Measurements from ENCODE around the gene STON2.
"Not testable (repeated sequence)": the region's sequence is repeated elsewhere in the genome, so short reads cannot be mapped to it uniquely, and the experiment has no call there.

The STON2 gene

DNA sequence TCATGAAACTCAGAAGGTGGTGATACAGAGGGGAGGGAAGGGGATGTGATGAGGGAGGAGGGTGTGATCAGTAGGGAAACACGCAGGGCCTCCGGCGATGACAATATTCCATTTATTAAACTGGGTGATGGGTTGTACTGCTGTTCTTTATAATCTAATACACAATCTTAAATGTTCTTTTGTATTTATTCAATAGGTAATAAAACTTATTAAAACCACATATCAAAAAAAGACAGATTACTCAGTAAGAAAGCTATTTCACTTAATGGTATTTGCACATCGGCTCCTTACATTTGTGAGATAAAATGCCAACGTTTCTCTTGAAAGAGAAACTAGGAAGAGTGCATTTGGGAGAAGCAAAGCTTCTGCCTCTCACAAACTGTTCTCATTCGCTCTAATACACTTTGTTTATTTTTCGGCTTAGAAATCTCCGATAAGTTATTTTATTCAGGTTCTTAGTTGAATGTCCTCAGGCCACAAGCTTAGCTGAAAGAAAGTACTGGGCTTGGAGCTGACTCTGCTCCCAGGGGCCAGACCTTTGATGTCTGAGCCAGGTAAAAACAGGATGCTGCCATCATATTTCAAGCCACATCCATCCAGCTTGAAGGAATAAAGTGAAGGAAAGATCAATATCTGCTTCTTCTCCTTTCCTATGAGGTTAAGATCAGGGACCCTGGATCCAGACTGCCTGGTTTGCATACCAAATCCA lies 17.5 kb downstream of the STON2 start:
- no peak for DNase-seq

DNA sequence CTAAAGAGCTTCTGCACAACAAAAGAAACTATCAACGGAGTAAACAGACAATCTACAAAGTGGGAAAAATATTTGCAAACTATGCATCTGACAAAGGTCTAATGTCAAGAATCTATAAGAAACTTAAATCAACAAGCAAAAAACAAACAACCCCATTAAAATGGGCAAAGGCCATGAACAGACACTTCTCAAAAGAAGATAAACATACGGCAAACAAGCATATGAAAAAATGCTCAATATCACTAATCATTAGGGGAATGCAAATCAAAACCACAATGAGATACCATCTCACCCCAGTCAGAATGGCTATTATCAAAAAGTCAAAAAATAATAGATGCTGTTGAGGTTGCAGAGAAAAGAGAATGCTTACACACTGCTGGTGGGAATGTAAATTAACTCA lies 20.1 kb downstream of the STON2 start:
- DNase-seq: not testable (repeated sequence)

DNA sequence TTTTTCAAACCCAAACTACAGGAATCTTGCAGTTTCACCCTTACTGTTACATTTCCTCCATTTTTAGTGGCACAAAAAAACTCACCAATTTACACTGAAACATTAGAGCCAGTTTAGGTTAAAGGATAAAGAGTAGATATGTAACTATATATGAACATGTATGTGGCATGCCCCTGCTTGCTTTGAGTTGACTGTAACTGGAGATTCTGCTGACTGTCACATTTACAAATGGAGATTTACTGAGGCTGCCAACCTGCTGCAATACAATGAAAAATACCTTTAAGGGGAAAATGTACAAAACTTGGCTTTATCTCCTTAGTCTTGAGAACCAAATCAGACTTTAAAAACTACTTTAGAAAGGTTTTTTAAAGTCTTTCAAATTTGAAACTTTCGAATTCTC lies 28.3 kb downstream of the STON2 start:
- DNase-seq: no peak

- no peak for DNase-seq
These were observed 32.6 kb downstream of the STON2 start for GRCh38 chr14:81367563-81367962.

DNA sequence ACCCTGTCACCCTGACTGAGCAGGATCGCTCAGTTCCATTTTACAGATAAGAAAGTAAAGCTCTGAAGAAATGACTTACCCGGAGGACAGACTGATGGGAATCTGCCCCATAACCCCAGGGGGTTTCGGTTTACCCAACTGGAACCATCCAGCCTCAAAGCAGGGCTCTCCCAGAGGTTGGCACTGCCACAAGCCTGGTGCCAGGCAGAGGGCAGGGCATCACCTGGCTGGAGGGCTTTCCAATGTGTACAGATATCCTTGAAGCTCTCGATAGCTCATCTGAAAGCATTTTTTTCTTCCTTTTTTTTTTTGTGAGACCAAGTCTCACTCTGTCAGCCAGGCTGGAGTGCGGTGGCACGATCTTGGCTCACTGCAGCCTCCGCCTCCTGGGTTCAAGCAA lies 33.2 kb downstream of the STON2 start:
- DNase-seq: no peak

DNA sequence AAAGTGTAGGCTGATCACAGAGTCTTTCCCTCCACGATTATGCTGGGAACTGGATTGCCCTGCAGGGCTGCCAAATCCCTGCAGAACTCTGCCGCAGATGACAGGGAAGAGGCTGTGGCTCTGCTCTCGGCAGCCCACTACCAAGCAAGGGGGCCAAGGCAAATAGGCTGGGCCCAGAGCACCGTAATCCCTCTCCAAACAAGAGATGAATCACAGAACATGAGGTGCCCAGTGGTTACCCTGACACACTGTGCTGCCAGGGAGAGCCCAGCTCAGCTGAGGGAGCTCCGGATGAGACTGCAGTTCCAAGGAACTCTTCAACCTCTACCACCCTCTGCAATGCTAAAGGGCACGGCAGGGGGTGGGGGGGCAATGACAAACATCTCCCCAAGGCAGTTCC lies 33.9 kb downstream of the STON2 start:
- DNase-seq: peak; percentile 56

- DNase-seq: no peak
These were observed 36.3 kb downstream of the STON2 start for GRCh38 chr14:81363746-81364378.

GRCh38 chr14:81353691-81354323 lies 46.3 kb downstream of the STON2 start:
- DNase-seq: no peak

DNA sequence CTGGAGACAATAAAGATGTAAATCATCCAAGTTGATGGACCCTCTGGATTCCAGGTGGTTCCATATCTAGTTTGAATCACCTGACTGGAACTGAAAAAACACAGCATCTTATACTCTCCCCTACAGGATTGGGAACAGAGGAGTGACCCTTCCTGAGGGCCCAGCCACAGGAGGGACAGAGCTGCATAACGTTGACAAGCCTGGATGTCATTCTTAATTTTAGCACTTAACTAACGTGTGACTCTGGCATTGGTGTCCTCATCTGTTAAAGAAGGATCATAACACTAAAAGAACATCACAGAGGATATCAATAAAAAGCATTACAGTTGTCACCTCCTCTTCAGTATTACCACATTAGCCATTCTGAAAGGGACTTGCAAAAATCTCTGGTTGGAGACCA lies 47.7 kb downstream of the STON2 start:
- DNase-seq: no peak

GRCh38 chr14:81351205-81351604 lies 48.9 kb downstream of the STON2 start:
- DNase-seq: no peak

GRCh38 chr14:81350344-81351130 lies 49.6 kb downstream of the STON2 start:
- DNase-seq: no peak

- no peak for DNase-seq
These were observed 52.1 kb downstream of the STON2 start for GRCh38 chr14:81348061-81348460.

DNA sequence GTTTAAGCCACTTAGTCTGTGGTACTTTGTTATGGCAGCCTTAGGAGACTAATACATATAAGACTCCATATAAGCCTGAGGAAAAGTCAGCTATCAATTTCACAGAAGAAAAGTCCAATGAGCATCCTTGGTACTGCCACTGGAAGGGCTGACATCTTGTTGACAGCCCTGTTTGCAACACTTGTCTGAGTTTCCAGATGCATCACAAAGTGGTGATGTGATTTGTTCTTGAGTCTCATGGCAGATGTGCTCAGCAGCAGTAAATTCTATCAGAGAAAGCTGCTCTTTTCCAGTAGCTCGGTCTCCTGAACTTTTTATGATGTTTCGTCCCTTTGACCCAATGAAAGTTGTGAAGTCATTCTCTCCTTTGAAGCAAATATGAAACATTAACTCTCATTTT lies 54.3 kb downstream of the STON2 start:
- no peak for DNase-seq

DNA sequence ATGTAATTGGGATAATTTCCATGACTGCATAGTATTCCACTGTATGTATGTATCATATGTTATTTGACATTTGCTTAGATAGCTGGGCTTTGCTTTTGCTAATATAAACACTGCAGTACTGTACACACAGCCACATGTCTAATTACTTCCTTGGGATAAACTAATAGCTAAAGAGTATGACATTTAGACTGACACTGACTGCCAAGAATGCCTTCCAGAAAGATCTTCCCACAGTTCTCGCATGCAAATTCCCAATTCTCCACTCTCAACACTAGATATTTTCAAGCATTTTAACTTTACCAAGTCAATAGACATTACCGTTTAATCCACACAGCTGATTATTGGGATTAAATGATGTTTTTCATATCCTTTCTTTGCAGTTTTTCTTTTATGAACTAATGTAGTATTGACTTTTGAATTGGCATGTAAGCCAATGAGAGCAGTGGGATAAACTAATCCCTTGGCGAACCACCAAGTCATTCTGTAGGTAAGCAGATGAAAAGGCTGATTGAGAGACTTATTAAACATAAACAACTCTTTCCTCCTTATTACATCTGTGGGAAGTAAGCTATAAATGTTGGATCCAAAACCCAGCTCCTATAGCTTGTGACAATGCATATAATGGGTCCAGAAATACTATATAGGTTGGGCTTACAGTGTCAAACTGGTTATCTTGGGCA lies 55.5 kb downstream of the STON2 start:
- no peak for DNase-seq

- DNase-seq: no peak
These were observed 56.4 kb downstream of the STON2 start for GRCh38 chr14:81343701-81344100.

DNA sequence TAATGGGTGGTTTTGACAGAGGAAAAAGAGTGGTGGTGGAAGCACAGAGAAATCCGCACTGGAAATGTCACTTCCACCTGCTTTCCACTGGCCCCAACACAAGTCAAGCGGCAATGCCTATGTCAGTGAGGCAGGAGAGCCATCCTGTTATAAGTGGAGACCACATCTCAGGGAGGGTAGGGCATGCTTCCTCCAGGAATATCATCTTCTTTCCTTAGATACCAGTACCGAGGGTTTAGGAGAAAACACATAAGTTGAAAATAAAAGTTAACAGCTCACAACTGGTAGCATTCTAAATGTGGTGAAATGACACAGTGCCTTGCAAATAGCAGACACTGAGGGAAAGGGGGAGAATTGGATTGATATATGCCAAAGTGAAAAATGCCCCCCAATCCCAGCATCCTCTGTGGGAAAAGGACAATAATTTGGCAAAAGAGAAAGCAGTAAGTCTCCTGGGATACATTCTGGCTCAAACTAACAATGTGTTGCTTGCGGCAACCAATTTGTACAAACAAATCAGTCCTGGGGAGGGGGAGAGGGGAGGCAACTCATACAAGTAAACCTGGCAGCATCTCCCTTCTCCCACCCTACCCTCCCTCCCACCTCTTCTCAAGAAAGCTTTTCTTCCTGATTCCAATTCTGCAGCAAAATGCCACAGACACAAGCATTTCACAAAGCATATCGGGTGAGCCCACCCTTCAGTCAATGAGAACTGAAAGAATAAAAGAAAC lies 57.1 kb downstream of the STON2 start:
- no peak for DNase-seq

GRCh38 chr14:81341781-81342180 lies 58.3 kb downstream of the STON2 start:
- DNase-seq: no peak

DNA sequence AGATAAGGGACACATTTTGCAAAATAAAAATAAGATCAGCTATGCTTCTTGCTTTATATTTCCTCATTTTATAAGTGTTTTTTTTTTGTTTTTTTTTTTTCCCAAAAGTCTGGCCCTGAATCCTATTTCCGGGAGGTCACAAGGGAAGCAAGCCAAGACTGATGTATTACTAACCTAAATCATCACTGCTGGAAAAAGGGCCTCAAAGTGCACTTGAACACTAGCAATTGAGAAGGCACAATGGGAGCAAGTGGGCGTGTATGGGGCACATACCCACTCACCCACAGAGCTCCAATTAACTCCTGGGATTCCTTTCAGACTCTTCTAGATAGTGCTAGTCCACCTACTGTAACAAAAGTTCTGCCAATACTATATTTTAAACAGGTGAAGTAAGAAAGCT lies 58.8 kb downstream of the STON2 start:
- DNase-seq: no peak

- DNase-seq: no peak
These were observed 59.9 kb downstream of the STON2 start for GRCh38 chr14:81340201-81340600.

- no peak for DNase-seq
These were observed 63.1 kb downstream of the STON2 start for GRCh38 chr14:81337073-81337472.

GRCh38 chr14:81336009-81336408 lies 64.1 kb downstream of the STON2 start:
- no peak for DNase-seq

DNA sequence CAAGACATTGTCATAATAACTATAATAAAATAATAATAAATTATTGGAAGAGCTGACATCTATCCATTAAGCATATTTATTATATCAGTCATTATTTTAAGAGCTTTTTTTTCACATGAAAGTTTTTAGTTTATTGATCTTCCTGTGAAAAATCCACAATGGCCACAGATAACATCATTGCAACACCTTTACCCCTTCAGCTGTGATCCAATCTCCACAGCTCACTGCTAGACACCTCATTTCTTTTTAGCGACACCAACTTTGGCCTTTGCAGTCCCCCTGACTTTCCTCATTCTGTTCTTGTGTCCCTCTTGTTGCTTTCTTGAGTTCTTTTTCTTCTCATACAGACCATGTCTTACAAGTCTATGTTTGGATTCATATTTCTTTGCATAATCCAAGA lies 67.4 kb downstream of the STON2 start:
- no peak for DNase-seq

Data from left hindlimb (tissue), 1 donor.